K562 (cell line): Measurements from ENCODE around the gene FAM200A. TPM values are rescaled to one million over a fixed set of nuclear protein-coding genes. Genes with fewer than 3 reads are reported as not detected.

Experiments used
- ATF7 ChIP-seq: fragments of 450-650 bp; IDR thresholded peaks from 2 replicates; pipeline ENCODE4 v1.7.1; 2014; ENCODE audit warnings: mild to moderate bottlenecking, moderate library complexity
- BACH1 ChIP-seq: fragments of 200-800 bp; sonication (Bioruptor generic); IDR thresholded peaks from 2 replicates; pipeline ENCODE4 v1.6.1; 2016; ENCODE audit warnings: missing genetic modification characterization, missing compliant biosample characterization
- CBX2 ChIP-seq: fragments of 200-600 bp; sonication (generic); IDR thresholded peaks from one replicate; pipeline ENCODE4 v1.6.1; 2012; ENCODE audit warnings: mild to moderate bottlenecking, low read length, inconsistent platforms; ENCODE audit not compliant: insufficient read depth, poor library complexity, severe bottlenecking
- DPF2 ChIP-seq: fragments of 450-650 bp; IDR thresholded peaks from 2 replicates; pipeline ENCODE4 v1.6.1; 2016
- FOS ChIP-seq: IDR thresholded peaks from 3 replicates; pipeline ENCODE4 v1.6.1; 2011; ENCODE audit not compliant: insufficient read length; ENCODE audit errors: extremely low read depth
- HNRNPK ChIP-seq: fragments of 200-400 bp; formaldehyde crosslinking; IDR thresholded peaks from one replicate; pipeline ENCODE4 v1.6.1; 2018; ENCODE audit warnings: mild to moderate bottlenecking, low read depth, low read length; ENCODE audit not compliant: poor library complexity, severe bottlenecking
- MAFK ChIP-seq: IDR thresholded peaks from 2 replicates; pipeline ENCODE4 v1.6.1; 2011; ENCODE audit warnings: low read length, improper control_type of control experiment
- NR2F6 ChIP-seq: fragments of 450-650 bp; formaldehyde crosslinking; IDR thresholded peaks from 2 replicates; pipeline ENCODE4 v1.4.0; 2020; ENCODE audit warnings: mild to moderate bottlenecking
- POLR2A ChIP-seq: fragments of 450-650 bp; conservative IDR thresholded peaks from 2 replicates; pipeline ENCODE4 v1.6.1; 2016
- RAD51 ChIP-seq: fragments of 450-650 bp; IDR thresholded peaks from 2 replicates; pipeline ENCODE4 v1.7.1; 2016; ENCODE audit warnings: low read depth, mild to moderate bottlenecking, borderline replicate concordance
- SREBF1 ChIP-seq: fragments of 150-350 bp; IDR thresholded peaks from 2 replicates; pipeline ENCODE4 v1.6.1; 2014; ENCODE audit warnings: antibody characterized with exemption, low read depth, low read length, borderline replicate concordance
- TCF7L2 ChIP-seq: fragments of 150-350 bp; IDR thresholded peaks from 2 replicates; pipeline ENCODE4 v1.6.1; 2016; ENCODE audit warnings: low read depth, mild to moderate bottlenecking, low read length, moderate library complexity
- TEAD2 ChIP-seq: fragments of 450-650 bp; IDR thresholded peaks from 2 replicates; pipeline ENCODE4 v1.6.1; 2016; ENCODE audit warnings: missing genetic modification characterization, control low read depth, missing compliant biosample characterization
- ZBED1 ChIP-seq: IDR thresholded peaks from 2 replicates; pipeline ENCODE4 v1.6.1; 2014
- ZNF134 ChIP-seq: fragments of 250-450 bp; sonication (Bioruptor Pico); conservative IDR thresholded peaks from 2 replicates; pipeline ENCODE4 v1.4.0; 2020
- ZNF311 ChIP-seq: fragments of 250-450 bp; sonication (Bioruptor Pico); IDR thresholded peaks from 2 replicates; pipeline ENCODE4 v1.4.0; 2020; ENCODE audit warnings: mild to moderate bottlenecking, moderate library complexity
- ZNF316 ChIP-seq: fragments of 450-650 bp; IDR thresholded peaks from 2 replicates; pipeline ENCODE4 v1.6.1; 2016
- ZNF324 ChIP-seq: fragments of 250-450 bp; sonication (Bioruptor Pico); IDR thresholded peaks from 2 replicates; pipeline ENCODE4 v1.4.0; 2020; ENCODE audit warnings: mild to moderate bottlenecking
- ZNF354B ChIP-seq: fragments of 250-450 bp; sonication (Bioruptor Pico); IDR thresholded peaks from 2 replicates; pipeline ENCODE4 v1.4.0; 2020
- ZNF408 ChIP-seq: fragments of 250-450 bp; sonication (Bioruptor Pico); IDR thresholded peaks from 2 replicates; pipeline ENCODE4 v1.4.0; 2020; ENCODE audit warnings: low read depth, mild to moderate bottlenecking, moderate library complexity
- ZNF699 ChIP-seq: fragments of 250-450 bp; sonication (Bioruptor Pico); IDR thresholded peaks from 2 replicates; pipeline ENCODE4 v1.8.0; 2021; ENCODE audit warnings: mild to moderate bottlenecking, moderate library complexity; ENCODE audit not compliant: insufficient replicate concordance
- polyA plus RNA-seq, 8 experiments: library from polyadenylated mRNA; depleted of rRNA in 4 of 8; stranded (reverse) in 5 of 8; unstranded in 3 of 8; fragments of >200 nt; fragmentation: Nextera tagmentation in 2 of 8; fragmentation: Illumina TruSeq in 1 of 8; extraction: Ambion mirVana in 2 of 8; extraction: Trizol in 1 of 8; gene quantifications; 2 replicates each; pipeline versions ENCODE4 v1.2.1 to v1.2.3, GENCODE V29; 2011 to 2014; ENCODE audit warnings: inconsistent platforms in 1 of 8, missing spikeins in 1 of 8
- total RNA-seq, 7 experiments: library from RNA; depleted of rRNA in 6 of 7; stranded (reverse); fragments of >200 nt in 6 of 7; fragmentation: Illumina TruSeq in 2 of 7; extraction: Trizol in 2 of 7; gene quantifications; 2 replicates each; pipeline versions ENCODE4 v1.2.1 to v1.2.3, GENCODE V29; 2011 to 2021; ENCODE audit warnings: low replicate concordance in 1 of 7
- TF ChIP-seq, protein P1 (sequence below): sonication (generic); formaldehyde crosslinking; IDR thresholded peaks from 2 replicates; pipeline ENCODE4 v1.8.1; 2023; ENCODE audit warnings: mild to moderate bottlenecking, missing genetic modification reagents
- TF ChIP-seq, protein P2 (sequence below): sonication (generic); IDR thresholded peaks from 2 replicates; pipeline ENCODE4 v1.6.1; 2016
- TF ChIP-seq, protein P3 (sequence below), 2 experiments: IDR thresholded peaks; 2 replicates each; pipeline ENCODE4 v1.6.1; 2011; ENCODE audit warnings: borderline replicate concordance in 1 of 2, control low read depth in 1 of 2, low read depth in 1 of 2, low read length in 1 of 2, mild to moderate bottlenecking in 1 of 2, mixed read lengths in 1 of 2, moderate library complexity in 1 of 2; ENCODE audit not compliant: insufficient read depth in 1 of 2, insufficient read length in 1 of 2, poor library complexity in 1 of 2, severe bottlenecking in 1 of 2; ENCODE audit errors: extremely low read depth in 1 of 2

FAM200A gene
- total and polyA plus RNA-seq, 9 of the 15 experiments (the other 6 are each of a cell fraction or from before 2014, with no cell fraction given): 3.3 to 11.2 (median 8.3) TPM

DNA sequence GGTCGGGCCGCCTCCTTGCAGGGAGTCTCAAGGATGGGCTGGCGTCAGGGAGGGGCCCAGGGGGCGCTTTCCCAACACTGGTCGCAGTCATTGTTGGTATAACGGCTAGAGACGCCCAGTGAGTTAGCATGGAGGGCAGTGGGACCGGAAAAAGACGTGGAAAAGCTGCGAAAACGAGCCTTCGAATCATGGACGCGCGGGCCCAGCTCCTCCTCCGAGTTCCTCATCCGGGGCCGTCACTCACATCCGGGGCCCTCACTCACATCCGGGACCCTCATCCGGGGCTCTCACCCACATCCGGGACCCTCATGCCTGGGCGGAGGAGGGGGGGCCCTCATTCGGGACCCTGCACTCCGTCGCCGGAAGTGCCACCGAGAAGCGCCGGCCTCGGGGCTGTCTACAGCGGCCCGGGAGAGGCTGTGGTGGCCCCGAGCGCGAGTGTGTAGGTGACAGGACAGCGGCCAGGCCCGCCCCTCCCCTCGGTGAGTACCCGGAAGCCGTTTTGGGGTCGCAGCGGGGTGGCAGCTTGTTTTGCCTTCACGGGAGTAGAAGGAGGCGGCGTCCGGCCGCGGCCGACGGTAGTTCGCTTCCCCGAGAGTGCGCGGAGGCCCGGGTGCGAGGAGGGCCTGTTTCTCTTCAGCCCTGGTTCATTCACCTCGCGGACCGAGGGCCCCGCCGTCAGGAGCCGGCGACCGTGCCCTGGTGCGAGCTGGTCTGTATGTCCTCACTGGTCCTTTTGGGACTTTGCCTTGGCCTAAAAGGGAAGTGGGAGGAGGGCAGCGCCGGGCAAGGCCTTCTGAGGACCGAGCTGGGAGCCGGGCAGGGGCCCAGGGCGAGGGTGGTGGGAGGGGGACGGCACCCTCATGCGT lies 6.6 kb upstream of the FAM200A start, which contains the start of gene ZNF655 (continued):
- TF ChIP-seq, protein P1, sequence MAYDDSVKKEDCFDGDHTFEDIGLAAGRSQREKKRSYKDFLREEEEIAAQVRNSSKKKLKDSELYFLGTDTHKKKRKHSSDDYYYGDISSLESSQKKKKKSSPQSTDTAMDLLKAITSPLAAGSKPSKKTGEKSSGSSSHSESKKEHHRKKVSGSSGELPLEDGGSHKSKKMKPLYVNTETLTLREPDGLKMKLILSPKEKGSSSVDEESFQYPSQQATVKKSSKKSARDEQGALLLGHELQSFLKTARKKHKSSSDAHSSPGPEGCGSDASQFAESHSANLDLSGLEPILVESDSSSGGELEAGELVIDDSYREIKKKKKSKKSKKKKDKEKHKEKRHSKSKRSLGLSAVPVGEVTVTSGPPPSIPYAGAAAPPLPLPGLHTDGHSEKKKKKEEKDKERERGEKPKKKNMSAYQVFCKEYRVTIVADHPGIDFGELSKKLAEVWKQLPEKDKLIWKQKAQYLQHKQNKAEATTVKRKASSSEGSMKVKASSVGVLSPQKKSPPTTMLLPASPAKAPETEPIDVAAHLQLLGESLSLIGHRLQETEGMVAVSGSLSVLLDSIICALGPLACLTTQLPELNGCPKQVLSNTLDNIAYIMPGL (CRISPR knock-in tag): peak; percentile 82; the same call in 1 of the 2 replicates
- TF ChIP-seq TCF7L2 (no peak), SREBF1 (peak; percentile 99), ZNF408 (CRISPR knock-in tag) (no peak), ZNF354B (CRISPR knock-in tag) (no peak), DPF2 (no peak; the same call in 1 of the 2 replicates), BACH1 (tag) (no peak), TEAD2 (tag) (no peak), ATF7 (peak; percentile 72), ZNF311 (CRISPR knock-in tag) (no peak), FOS (no peak), ZNF316 (peak; percentile 1; the same call in 1 of the 2 replicates), MAFK (0 out of 2 replicates have a peak, but pooled peaks have one; percentile 28), POLR2A (peak; percentile 97), ZNF134 (CRISPR knock-in tag) (0 out of 2 replicates have a peak, but pooled peaks have one; percentile 29), HNRNPK (no peak), CBX2 (no peak), ZNF324 (CRISPR knock-in tag) (no peak), NR2F6 (CRISPR knock-in tag) (0 out of 2 replicates have a peak, but pooled peaks have one; percentile 39), RAD51 (no peak), ZBED1 (peak; percentile 79; the same call in 1 of the 2 replicates), ZNF699 (CRISPR knock-in tag) (no peak)
- TF ChIP-seq, protein P2, sequence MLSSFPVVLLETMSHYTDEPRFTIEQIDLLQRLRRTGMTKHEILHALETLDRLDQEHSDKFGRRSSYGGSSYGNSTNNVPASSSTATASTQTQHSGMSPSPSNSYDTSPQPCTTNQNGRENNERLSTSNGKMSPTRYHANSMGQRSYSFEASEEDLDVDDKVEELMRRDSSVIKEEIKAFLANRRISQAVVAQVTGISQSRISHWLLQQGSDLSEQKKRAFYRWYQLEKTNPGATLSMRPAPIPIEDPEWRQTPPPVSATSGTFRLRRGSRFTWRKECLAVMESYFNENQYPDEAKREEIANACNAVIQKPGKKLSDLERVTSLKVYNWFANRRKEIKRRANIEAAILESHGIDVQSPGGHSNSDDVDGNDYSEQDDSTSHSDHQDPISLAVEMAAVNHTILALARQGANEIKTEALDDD: no peak
- TF ChIP-seq, protein P3, sequence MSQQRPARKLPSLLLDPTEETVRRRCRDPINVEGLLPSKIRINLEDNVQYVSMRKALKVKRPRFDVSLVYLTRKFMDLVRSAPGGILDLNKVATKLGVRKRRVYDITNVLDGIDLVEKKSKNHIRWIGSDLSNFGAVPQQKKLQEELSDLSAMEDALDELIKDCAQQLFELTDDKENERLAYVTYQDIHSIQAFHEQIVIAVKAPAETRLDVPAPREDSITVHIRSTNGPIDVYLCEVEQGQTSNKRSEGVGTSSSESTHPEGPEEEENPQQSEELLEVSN (IDR thresholded peaks at IDR 0.05; ENCODE audit: borderline replicate concordance in 1 of 2, extremely low read depth in 1 of 2, insufficient read depth in 1 of 2, insufficient read length in 1 of 2, low read depth in 1 of 2, low read length in 1 of 2, poor library complexity in 1 of 2, severe bottlenecking in 1 of 2): peak; percentile 48 to 57
